ENCODE measurements around the gene CIZ1.

Gene CIZ1

DNA sequence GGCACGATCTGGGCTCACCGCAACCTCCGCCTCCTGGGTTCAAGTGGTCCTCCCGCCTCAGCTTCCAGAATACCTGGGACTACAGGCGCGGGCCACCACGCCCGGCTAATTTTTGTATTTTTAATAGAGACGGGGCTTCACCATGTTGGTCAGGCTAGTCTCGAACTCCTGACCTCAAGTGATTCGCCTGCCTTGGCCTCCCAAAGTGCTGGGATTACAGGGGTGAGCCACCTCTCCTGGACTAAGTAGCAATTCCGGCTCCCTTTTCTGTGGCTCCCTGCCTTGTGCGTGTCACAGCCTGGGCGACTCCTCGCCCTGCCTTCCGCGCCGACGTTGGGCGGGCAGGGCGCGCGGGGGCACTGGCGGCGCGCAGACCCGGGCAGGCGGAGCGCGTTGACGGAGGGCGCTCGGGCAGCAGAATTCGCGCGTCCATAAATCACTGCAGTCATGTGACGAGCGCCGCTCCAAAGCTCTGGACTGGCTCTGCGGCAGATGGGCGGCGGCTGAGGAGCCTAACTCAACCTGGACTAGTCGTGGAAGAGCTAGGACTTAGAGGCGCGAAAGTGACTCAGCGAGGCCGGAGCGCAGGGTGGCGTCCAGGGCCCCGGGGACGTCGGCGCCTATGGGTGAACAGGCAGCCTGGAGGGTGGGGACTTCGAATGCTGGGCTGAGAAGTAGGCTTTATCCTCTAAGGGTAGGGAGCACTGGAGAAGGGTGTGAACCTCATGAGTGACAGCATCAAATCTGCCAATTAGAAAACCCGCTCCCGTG is 1.4 kb upstream of the CIZ1 start:
- no peak for TF ChIP-seq CTCF (IDR thresholded peaks at IDR 0.05; ENCODE audit: low read depth, low read length, missing control alignments)

GRCh38 chr9:128190516-128191405 is 611 bp downstream of the CIZ1 start:
- peak overlapping the region; percentile 64 for H3K4me3 ChIP-seq (replicated peaks; ENCODE audit: low read depth, low read length)
- DNase-seq (ENCODE audit: extremely low read depth, low read depth) = no peak
- no peak for TF ChIP-seq CTCF (IDR thresholded peaks at IDR 0.05; ENCODE audit: low read depth, low read length, missing control alignments)

More for the DNA sequence above, 1.4 kb upstream of the CIZ1 start:
- peak overlapping the region; percentile 64 for H3K4me3 ChIP-seq (replicated peaks; ENCODE audit: low read depth, low read length)
- DNase-seq (ENCODE audit: extremely low read depth, low read depth) = peak; percentile 83

DNA sequence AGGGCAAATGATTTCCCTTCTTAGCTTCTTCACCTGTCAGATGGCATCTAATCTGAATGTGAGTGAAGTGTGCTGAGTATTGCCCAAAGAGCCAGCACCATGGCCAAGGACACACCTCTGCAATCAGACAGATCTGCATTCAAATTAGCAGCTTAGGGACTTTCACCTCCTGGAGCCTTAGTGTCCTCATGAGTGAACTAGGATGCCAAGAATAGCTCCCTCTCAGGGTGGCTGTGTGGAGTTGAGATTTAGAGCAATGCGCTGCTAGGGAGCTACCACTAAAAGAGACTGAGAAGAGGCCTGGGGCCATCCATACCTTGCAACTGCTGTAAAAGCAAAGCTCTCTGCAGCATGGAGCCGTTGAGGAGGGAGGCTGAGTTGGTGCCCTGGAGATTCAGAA is 1.4 kb downstream of the CIZ1 start:
- H3K4me3 ChIP-seq (replicated peaks; ENCODE audit: low read depth, low read length) = peak overlapping the region; percentile 64
- TF ChIP-seq CTCF (IDR thresholded peaks at IDR 0.05; ENCODE audit: low read depth, low read length, missing control alignments) = no peak

DNA sequence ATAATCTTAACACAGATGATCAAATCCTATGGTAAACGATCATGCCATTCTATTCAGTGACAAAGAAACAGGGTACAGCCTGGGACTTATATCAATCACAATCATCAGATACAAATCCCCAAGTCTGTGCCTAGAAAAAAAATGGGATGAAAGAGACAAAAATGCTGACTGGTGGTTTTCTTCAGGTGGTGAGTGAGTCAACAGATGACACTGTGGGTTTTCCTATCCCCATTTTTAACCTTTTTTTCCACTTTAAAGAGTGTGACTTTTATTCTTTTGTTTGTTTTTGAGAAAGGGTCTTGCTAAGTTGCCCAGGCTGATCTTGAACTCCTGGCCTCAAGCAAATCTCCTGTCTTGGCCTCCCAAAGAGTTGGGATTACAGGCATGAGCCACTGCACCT is 3.2 kb downstream of the CIZ1 start:
- no peak for TF ChIP-seq CTCF (IDR thresholded peaks at IDR 0.05; ENCODE audit: low read depth, low read length, missing control alignments)
- H3K4me3 ChIP-seq (replicated peaks; ENCODE audit: low read depth, low read length) = no peak overlapping the region

More for the DNA sequence above, 1.4 kb downstream of the CIZ1 start:
- no peak for DNase-seq (ENCODE audit: extremely low read depth, low read depth)

DNA sequence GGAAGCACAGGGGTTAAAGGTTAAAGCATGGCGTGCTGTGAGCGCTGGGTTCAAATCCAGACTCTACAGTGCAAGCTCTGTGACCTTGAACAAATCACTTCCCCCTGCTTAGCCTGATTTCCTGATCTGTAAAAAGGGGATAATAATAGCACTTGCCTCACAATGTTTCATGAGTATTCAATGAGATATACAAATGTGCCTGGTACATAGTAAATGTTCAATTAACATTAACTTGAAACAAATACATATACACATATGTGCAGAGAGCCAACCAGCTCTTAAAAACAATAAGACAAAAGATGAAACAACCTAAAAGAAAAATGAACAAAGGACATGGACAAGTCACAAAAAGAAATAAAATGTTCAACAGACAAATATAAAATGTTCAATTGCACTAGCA is 4.0 kb downstream of the CIZ1 start:
- DNase-seq (ENCODE audit: extremely low read depth, low read depth) = no peak
- TF ChIP-seq CTCF (IDR thresholded peaks at IDR 0.05; ENCODE audit: low read depth, low read length, missing control alignments) = no peak
- no peak overlapping the region for H3K4me3 ChIP-seq (replicated peaks; ENCODE audit: low read depth, low read length)

More for the DNA sequence above, 3.2 kb downstream of the CIZ1 start:
- no peak for DNase-seq (ENCODE audit: extremely low read depth, low read depth)

GRCh38 chr9:128185979-128186965 is 5.1 kb downstream of the CIZ1 start:
- H3K4me3 ChIP-seq (replicated peaks; ENCODE audit: low read depth, low read length) = no peak overlapping the region
- no peak for DNase-seq (ENCODE audit: extremely low read depth, low read depth)
- TF ChIP-seq CTCF (IDR thresholded peaks at IDR 0.05; ENCODE audit: low read depth, low read length, missing control alignments) = no peak
